Activated T-cell treated with anti-CD3 and anti-CD28 coated beads, Interleukin-2, amount 50 U/mL, for 72 hours (primary cell): Measurements from ENCODE around the gene MYO15A. TPM values are rescaled to one million over a fixed set of nuclear protein-coding genes. Genes with fewer than 3 reads are reported as not detected.

Experiments used
- ATAC-seq, 2 donors: fragments of 150-1000 bp; cut with Tn5 transposase; replicated peaks in 1 of 2; 2 replicates each; pipeline ENCODE4 v1.10.0; 2021; ENCODE audit warnings: moderate library complexity in 2 of 2, mild to moderate bottlenecking in 1 of 2
- DNase-seq, 2 donors: peaks; one replicate each; pipeline ENCODE4 v3.0.0; 2021 to 2022; ENCODE audit warnings: mixed read lengths in 1 of 2
- H3K27ac Mint-ChIP-seq: one replicate; pipeline ENCODE4 v1.8.0; 2022; ENCODE audit warnings: mild to moderate bottlenecking, moderate library complexity, mixed read lengths
- H3K27me3 Mint-ChIP-seq: one replicate; pipeline ENCODE4 v1.8.0; 2022; ENCODE audit warnings: low read depth, mixed read lengths
- H3K36me3 Mint-ChIP-seq, 2 donors: one replicate each; pipeline ENCODE4 v1.8.0; 2022; ENCODE audit warnings: mixed read lengths in 2 of 2, mild to moderate bottlenecking in 1 of 2; ENCODE audit not compliant: insufficient read depth in 2 of 2
- H3K4me1 Mint-ChIP-seq: one replicate; pipeline ENCODE4 v1.8.0; 2022; ENCODE audit warnings: low read depth, mixed read lengths
- H3K4me3 Mint-ChIP-seq, 2 donors: one replicate each; pipeline ENCODE4 v1.8.0; 2022; ENCODE audit warnings: mild to moderate bottlenecking in 2 of 2, mixed read lengths in 2 of 2, moderate library complexity in 2 of 2
- H3K9me3 Mint-ChIP-seq, 2 donors: one replicate each; pipeline ENCODE4 v1.8.0; 2022; ENCODE audit warnings: mixed read lengths in 2 of 2
- total RNA-seq, 2 donors: library from RNA; stranded (reverse); gene quantifications; one replicate each; pipeline ENCODE4 v1.2.3, GENCODE V29; 2022

MYO15A gene, protein sequence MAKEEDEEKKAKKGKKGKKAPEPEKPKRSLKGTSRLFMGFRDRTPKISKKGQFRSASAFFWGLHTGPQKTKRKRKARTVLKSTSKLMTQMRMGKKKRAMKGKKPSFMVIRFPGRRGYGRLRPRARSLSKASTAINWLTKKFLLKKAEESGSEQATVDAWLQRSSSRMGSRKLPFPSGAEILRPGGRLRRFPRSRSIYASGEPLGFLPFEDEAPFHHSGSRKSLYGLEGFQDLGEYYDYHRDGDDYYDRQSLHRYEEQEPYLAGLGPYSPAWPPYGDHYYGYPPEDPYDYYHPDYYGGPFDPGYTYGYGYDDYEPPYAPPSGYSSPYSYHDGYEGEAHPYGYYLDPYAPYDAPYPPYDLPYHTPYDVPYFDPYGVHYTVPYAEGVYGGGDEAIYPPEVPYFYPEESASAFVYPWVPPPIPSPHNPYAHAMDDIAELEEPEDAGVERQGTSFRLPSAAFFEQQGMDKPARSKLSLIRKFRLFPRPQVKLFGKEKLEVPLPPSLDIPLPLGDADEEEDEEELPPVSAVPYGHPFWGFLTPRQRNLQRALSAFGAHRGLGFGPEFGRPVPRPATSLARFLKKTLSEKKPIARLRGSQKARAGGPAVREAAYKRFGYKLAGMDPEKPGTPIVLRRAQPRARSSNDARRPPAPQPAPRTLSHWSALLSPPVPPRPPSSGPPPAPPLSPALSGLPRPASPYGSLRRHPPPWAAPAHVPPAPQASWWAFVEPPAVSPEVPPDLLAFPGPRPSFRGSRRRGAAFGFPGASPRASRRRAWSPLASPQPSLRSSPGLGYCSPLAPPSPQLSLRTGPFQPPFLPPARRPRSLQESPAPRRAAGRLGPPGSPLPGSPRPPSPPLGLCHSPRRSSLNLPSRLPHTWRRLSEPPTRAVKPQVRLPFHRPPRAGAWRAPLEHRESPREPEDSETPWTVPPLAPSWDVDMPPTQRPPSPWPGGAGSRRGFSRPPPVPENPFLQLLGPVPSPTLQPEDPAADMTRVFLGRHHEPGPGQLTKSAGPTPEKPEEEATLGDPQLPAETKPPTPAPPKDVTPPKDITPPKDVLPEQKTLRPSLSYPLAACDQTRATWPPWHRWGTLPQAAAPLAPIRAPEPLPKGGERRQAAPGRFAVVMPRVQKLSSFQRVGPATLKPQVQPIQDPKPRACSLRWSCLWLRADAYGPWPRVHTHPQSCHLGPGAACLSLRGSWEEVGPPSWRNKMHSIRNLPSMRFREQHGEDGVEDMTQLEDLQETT (N-terminal part only)
- total RNA-seq = 1 to 10 TPM; 2.7 to 3.2 TPM

DNA sequence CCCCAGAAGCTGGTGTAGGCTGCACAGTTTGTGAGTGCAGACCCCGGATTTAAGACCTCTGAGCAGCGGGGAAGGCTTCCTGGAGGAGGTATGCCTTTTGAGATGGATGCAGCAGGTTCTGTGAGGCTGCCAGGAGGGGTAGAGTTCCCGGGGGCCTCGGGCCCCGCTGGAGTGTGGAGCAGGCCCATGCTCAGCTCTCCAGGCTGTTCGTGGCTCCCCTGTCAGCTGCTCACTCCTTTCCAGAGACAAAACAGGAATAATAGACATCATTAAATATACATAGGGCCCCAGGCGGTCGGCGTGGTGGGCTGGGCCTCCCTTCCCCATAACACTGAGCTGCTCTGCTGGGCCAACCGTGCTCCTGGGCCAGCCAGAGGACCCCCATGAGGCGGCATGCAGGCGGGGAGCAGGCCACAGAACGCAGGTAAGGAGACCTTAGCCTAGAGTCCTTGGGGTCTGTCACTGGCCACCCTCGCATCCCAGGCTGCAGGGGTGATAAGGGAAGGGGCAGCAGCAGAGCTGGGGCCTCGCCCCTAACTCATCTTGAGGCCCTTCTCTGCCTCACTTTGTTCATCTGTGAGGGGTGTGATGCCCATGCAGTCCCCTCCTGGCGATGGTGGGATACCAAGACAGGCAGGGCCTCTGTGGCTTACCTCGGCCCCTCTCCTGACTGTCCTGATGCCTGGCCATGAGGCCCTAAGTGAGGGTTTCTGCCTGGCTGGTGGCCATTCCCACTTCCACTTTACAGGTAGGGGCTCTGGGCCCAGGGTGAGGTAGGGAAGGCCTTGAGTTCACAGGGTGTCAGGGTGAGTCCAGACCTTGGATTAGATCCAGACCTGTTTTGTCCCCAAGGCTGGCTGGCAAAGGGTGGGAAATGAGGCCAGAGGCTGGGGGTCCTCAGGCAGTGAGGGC lies at the start of gene MYO15A:
TSS of gene MYO15A (plus strand) at position 356 of the 912 bp plus-strand sequence. CDS start 10,045 bp downstream, outside the sequence.
- H3K27me3 Mint-ChIP-seq = no peaks in the 10 kb centered on the region
- no peak within 1 kb of the TSS for H3K27ac Mint-ChIP-seq
- ATAC-seq = no peak
- no peaks in the 10 kb centered on the region for H3K4me1 Mint-ChIP-seq
- H3K9me3 Mint-ChIP-seq = no peaks in the 10 kb centered on the region
- H3K4me3 Mint-ChIP-seq = no peak within 1 kb of the TSS
- DNase-seq = no peak
- peaks cover 0 to 2% of the 10 kb centered on the region in 2 donors for H3K36me3 Mint-ChIP-seq

DNA sequence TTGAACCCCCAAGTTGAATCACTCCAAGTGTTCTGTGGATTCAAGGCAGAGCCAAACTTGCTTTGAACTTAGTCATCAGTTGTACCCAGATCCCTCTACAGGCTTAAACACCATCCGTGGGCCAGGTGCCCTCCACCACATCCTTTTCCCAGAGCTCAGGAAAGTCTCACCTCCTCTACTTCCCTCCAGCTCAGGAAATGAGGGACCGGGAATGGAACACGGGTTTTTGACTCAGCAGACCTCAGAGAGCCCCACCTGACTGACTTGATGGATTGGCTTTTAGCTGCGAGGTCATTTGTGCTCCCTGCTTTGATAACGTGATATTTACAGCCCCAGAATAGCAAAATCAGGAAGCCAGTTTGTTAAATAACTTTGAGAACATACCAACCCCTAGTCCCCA lies 49.3 kb upstream of the MYO15A start:
- DNase-seq (no peak), ATAC-seq (no peak)
- no peaks in the 10 kb centered on the region for H3K9me3 Mint-ChIP-seq
- H3K27me3 Mint-ChIP-seq = no peaks in the 10 kb centered on the region
- peak overlapping the region; percentile 66 for H3K27ac Mint-ChIP-seq
- peaks cover 5% of the 10 kb centered on the region for H3K4me1 Mint-ChIP-seq
- H3K4me3 Mint-ChIP-seq = no peak overlapping the region
- peaks cover 3% of the 10 kb centered on the region in 2 donors for H3K36me3 Mint-ChIP-seq

DNA sequence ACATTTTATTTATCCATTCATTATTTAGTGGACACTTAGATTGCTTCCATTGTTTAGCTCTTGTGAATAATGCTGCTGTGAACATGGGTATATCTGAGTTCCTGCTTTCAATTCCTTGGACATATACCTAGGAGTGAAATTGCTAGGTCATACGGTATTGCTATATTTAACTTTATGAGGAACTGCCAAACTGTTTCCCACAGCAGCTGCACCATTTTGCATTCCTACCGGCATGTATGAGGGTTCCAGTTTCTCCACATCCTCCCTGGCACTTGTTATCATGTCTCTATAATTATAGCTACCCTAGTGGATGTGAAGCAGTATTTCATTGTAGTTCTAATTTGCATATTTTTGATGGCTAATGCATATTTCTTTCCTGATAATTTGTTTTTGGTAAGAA lies 44.5 kb upstream of the MYO15A start:
- Mint-ChIP-seq H3K4me1 (peaks cover 5% of the 10 kb centered on the region), H3K9me3 (no peaks in the 10 kb centered on the region), H3K27me3 (no peaks in the 10 kb centered on the region), H3K4me3 (no peak overlapping the region), H3K27ac (no peak overlapping the region), H3K36me3 (peaks cover 1 to 6% of the 10 kb centered on the region in 2 donors)
- no peak for DNase-seq
- no peak for ATAC-seq

DNA sequence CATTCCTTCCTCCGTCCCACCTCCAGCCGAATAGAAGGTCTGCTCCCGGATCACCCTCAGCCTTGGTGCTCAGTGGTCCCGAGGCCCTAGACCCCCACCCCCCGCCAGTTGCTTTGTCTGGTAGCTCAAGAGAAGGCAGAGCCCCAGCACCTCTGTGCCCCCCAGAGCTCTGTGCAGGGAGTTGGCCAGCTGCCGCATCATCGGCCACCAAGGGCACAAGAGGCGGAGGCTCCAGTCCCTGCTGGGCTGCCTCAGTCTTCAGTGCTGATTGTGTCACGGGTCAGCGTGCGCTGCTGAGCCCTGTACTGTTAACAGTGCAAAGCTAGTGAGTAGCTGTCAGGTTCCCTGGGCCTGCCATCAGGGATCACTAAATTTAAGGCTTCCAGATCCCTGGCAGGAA lies 43.0 kb upstream of the MYO15A start:
- DNase-seq = no peak
- Mint-ChIP-seq H3K4me1 (no peaks in the 10 kb centered on the region), H3K27me3 (no peaks in the 10 kb centered on the region), H3K27ac (no peak overlapping the region), H3K9me3 (no peaks in the 10 kb centered on the region), H3K36me3 (peaks cover 0 to 5% of the 10 kb centered on the region in 2 donors), H3K4me3 (no peak overlapping the region)
- no peak for ATAC-seq

DNA sequence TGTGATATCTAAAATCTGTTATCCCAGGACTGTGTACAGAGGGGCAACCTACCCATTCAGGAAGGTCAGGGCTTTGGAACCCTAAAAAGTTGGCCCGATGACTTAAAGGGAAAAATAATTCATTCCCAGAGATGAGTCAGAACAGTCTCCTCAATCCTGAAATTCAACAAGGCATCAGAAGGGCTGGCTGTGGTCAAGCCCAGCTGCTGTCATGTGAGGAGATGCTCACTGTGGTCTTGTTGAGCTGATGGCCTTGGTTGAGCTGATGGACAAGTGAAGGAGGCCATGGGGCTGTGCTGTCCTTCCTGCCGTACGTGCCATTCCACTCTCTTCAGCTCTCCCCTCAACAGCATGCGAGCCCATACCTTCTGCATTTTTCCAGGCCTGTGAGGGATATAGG lies 41.7 kb upstream of the MYO15A start:
- H3K4me3 Mint-ChIP-seq = no peak overlapping the region
- peaks cover 0 to 5% of the 10 kb centered on the region in 2 donors for H3K36me3 Mint-ChIP-seq
- no peak for ATAC-seq
- H3K27me3 Mint-ChIP-seq = no peaks in the 10 kb centered on the region
- DNase-seq = no peak
- H3K9me3 Mint-ChIP-seq = no peaks in the 10 kb centered on the region
- peaks cover 13% of the 10 kb centered on the region for H3K4me1 Mint-ChIP-seq
- no peak overlapping the region for H3K27ac Mint-ChIP-seq

DNA sequence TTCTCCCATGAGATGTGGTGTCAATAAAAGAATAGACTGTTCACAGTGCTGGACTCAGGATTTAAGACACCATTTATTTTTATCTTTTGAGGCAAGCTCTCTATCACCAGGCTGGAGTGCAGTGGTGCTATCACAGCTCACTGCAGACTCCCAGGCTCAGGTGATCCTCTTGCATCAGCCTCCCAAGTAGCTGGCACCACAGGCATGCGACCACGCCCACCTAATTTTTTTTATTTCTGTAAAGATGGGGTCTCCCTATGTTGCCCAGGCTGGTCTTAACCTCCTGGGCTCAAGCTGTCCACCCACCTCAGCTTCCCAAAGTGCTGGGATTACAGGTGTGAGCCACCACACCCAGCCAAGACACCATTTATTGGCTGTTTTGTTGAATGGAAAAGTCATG lies 39.5 kb upstream of the MYO15A start:
- Mint-ChIP-seq H3K27ac (no peak overlapping the region), H3K9me3 (no peaks in the 10 kb centered on the region), H3K4me1 (peaks cover 13% of the 10 kb centered on the region), H3K27me3 (no peaks in the 10 kb centered on the region), H3K4me3 (no peak overlapping the region), H3K36me3 (peaks cover 0 to 5% of the 10 kb centered on the region in 2 donors)
- no peak for DNase-seq
- ATAC-seq = no peak

DNA sequence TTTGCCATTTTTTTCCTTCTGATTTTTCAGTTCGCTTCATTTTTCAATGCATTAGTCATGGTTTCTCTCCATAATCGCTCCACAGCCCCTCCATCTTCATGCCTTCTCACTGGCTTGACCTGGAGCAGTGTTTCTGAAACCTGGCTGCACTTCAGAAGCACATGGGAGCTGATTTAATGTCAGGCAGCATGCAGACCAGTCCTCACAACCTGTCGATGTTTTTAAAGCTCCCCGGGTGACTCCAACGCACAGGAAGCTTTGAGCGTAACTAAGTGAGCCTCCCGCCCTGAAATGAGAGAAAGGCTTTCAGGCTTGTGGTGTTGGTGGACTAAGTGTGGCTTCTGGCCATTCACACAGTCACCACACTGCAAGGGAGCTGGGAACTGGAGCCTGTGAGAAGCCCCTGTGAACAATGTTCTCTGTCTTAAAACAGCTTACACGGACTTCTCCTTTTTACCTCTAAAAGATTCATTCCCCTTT lies 37.7 kb upstream of the MYO15A start:
- H3K9me3 Mint-ChIP-seq = no peaks in the 10 kb centered on the region
- H3K36me3 Mint-ChIP-seq = no peaks in the 10 kb centered on the region
- DNase-seq (peak in 1 of 2 donors; percentile 6), ATAC-seq (peak in 1 of 2 donors; percentile 32)
- peaks cover 13% of the 10 kb centered on the region for H3K4me1 Mint-ChIP-seq
- peaks cover 6% of the 10 kb centered on the region for H3K27me3 Mint-ChIP-seq
- no peak overlapping the region for H3K27ac Mint-ChIP-seq
- peak overlapping the region; percentile 2 to 26 for H3K4me3 Mint-ChIP-seq

DNA sequence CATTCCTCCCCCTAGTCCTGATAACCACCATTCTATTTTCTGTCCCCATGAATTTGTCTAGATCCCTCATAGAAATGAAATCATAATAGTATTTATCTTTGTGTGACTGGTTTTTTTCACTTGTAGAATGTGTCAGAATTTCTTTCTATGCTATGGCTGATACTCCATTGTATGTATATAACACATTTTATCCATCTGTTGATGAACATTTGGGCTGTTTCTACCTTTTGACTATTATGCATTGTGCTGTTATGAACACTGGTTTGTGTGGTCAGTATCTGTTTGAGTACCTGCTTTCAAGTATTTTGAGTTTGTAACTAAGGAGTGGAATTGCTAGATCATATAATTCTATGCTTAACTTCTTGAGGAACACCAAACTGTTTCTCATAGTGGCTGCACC lies 36.8 kb upstream of the MYO15A start:
- DNase-seq (no peak), ATAC-seq (peak; percentile 68 to 77)
- H3K4me1 Mint-ChIP-seq = peaks cover 13% of the 10 kb centered on the region
- peak overlapping the region in 1 of 2 donors; percentile 50 for H3K4me3 Mint-ChIP-seq
- peaks cover 6% of the 10 kb centered on the region for H3K27me3 Mint-ChIP-seq
- H3K36me3 Mint-ChIP-seq = no peaks in the 10 kb centered on the region
- H3K9me3 Mint-ChIP-seq = no peaks in the 10 kb centered on the region
- H3K27ac Mint-ChIP-seq = no peak overlapping the region

DNA sequence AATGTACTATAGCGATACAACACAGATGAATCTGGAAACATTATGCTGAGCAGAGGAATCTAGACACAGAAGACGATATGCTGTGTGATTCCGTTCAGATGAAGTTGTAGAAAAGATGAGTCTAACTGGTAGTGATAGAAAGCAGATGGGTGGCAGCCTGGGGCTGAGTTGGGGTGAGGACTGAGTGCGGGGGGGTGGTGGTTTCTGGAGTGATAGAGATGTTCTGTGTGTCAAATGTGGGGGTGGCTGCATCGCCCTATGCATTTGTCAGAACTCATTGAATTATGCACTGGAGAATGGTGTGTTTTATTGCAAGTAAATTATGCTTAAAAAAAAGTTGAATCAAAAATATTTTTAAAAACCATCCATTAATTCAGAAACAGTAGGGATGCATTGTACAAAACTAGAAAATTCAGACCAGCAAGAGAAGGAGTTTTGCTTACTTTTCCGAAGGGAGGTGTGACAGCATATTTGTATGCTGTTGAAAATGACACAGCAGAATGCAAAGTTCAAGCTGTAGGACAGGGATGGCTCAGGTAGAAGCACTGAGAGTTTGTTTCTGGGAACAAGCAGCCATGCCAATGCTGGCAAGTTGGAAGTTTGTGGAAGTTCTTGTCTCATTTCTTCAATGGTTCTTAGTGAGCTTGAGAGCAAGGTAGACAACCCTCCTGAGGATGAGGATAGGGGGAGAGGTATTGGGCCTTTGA lies 33.8 kb upstream of the MYO15A start:
- peaks cover 13% of the 10 kb centered on the region for H3K4me1 Mint-ChIP-seq
- ATAC-seq (no peak), DNase-seq (no peak)
- H3K36me3 Mint-ChIP-seq = no peaks in the 10 kb centered on the region
- no peak overlapping the region for H3K4me3 Mint-ChIP-seq
- peaks cover 11% of the 10 kb centered on the region for H3K27me3 Mint-ChIP-seq
- H3K9me3 Mint-ChIP-seq = no peaks in the 10 kb centered on the region
- H3K27ac Mint-ChIP-seq = no peak overlapping the region

DNA sequence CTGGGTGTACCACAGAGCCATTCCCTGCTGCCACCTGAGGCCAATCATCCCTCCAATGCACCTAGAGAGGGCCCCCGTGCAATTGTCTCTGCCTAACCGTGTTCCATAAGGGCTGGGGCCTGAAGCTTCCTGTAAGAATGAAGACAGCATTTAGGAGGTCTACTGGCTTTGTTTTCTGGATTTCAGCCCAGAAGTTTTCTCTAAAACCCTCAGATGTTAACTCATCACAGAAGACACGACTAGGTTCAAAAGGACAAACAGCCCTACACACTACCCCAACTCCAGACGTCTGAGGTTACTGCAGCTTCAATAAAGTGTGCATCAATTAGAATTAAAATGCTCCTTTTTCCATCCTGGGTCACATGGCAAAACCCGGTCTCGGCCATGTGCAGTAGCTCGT lies 31.6 kb upstream of the MYO15A start:
- DNase-seq (no peak), ATAC-seq (no peak)
- Mint-ChIP-seq H3K27ac (no peak overlapping the region), H3K9me3 (no peaks in the 10 kb centered on the region), H3K27me3 (peaks cover 11% of the 10 kb centered on the region), H3K4me3 (no peak overlapping the region), H3K36me3 (no peaks in the 10 kb centered on the region), H3K4me1 (no peaks in the 10 kb centered on the region)

DNA sequence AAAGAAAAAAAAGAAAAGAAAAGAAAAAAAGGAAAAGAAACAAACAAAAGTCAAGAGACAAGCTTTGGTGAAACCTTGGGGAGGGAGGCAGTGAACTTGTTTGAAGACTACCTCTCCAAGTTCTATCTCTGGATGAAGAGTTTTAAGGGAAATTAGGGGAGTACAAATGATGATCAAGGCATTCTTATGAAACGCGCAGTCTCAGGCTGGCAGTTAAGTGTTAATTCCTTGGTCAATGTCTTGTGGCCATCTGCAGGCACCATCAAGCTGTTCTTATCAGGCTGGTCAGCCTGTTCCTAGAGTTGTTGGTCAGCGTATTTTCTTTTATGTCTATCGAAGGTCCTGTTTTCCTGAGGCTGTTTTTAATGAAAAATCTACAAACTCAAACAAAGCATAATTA lies 29.0 kb upstream of the MYO15A start:
- Mint-ChIP-seq H3K4me1 (no peaks in the 10 kb centered on the region), H3K36me3 (no peaks in the 10 kb centered on the region)

More for the DNA sequence above, 29.0 kb upstream of the MYO15A start:
- Mint-ChIP-seq H3K27me3 (peaks cover 11% of the 10 kb centered on the region), H3K27ac (no peak overlapping the region), H3K9me3 (no peaks in the 10 kb centered on the region), H3K4me3 (no peak overlapping the region)
- no peak for DNase-seq
- ATAC-seq = no peak
